ENCODE results near the gene WDR37. TPM values are rescaled to one million over a fixed set of nuclear protein-coding genes. Genes with fewer than 3 reads are reported as not detected.

The WDR37 gene
- total and polyA plus RNA-seq, 10 of the 15 experiments (the other 5 are each of a cell fraction or from before 2014, with no cell fraction given): 1.9 to 11.1 (median 7.1) TPM

- Histone ChIP-seq H3K27ac (ENCODE audit: control insufficient read depth, insufficient read depth) (no peak overlapping the region), H3K4me2 (ENCODE audit: control insufficient read depth, insufficient read depth) (no peak overlapping the region), H4K20me1 (ENCODE audit: control insufficient read depth, insufficient read depth) (no peaks in the 10 kb centered on the region), H3K4me3 (no peak overlapping the region), H3K4me1 (ENCODE audit: control insufficient read depth, insufficient read depth, low read length) (no peaks in the 10 kb centered on the region), H2AFZ (ENCODE audit: control insufficient read depth, low read depth, low read length) (no peak overlapping the region), H3K36me3 (ENCODE audit: control insufficient read depth in 2 of 2, insufficient read depth in 2 of 2, low read length in 1 of 2) (no peaks in the 10 kb centered on the region), H3K9ac (ENCODE audit: control insufficient read depth, insufficient read depth, low read length) (no peak overlapping the region), H3K27me3 (replicated peaks in 1 of 2; ENCODE audit: control insufficient read depth in 2 of 2, insufficient read depth in 2 of 2, low read length in 1 of 2) (peaks cover 0 to 2% of the 10 kb centered on the region in 2 experiments; a peak in 2 of 4 replicates), H3K79me2 (ENCODE audit: control insufficient read depth, insufficient read depth, low read length) (no peaks in the 10 kb centered on the region), H3K9me3 (replicated peaks; ENCODE audit: control insufficient read depth, insufficient read depth, low read length) (no peaks in the 10 kb centered on the region)
- intact Hi-C loops (cut with micrococcal nuclease; ENCODE audit: unreplicated experiment) (no loop called here), in situ Hi-C loops (cut with MboI) (no loop called here)
- CTCF ChIA-PET: interaction anchor here (0.5 kb wide), 1 partner anchor 94 kb away, joined by 3 read pairs; no protein-coding TSS in a partner anchor
- no peak for DNase-seq (ENCODE audit: low read depth, low spot score)
- RAD21 ChIA-PET (ENCODE audit: unreplicated experiment): no interaction called here
- WGBS (ENCODE audit: insufficient coverage, insufficient replicate concordance, low lambda C conversion rate, missing lambda C conversion rate): 31% methylated on average over 21 of the region's 23 CpGs
- FAIRE-seq: no peak
- no TSS peak for BruUV-seq (replicated peaks)
- ATAC-seq: no peak
- SMC1A ChIA-PET (ENCODE audit: uncharacterized antibody, unreplicated experiment): interaction anchor here (1.0 kb wide), 1 partner anchor 12 kb away, joined by 4 read pairs; no protein-coding TSS in a partner anchor
- POLR2A ChIA-PET: no interaction called here
- TF ChIP-seq CREM (IDR thresholded peaks at IDR 0.05; ENCODE audit: low read depth) (no peak), RELB (IDR thresholded peaks at IDR 0.05; ENCODE audit: low read depth) (no peak), WRNIP1 (IDR thresholded peaks at IDR 0.05; ENCODE audit: borderline replicate concordance, low read depth, low read length) (no peak), SUZ12 (IDR thresholded peaks at IDR 0.05; ENCODE audit: unreplicated experiment) (no peak), TCF7 (IDR thresholded peaks at IDR 0.05; ENCODE audit: borderline replicate concordance) (no peak), ZZZ3 (IDR thresholded peaks at IDR 0.05; ENCODE audit: control insufficient read depth, insufficient read length, low read depth) (no peak), USF2 (IDR thresholded peaks at IDR 0.05; ENCODE audit: borderline replicate concordance, low read depth, low read length) (no peak), RAD51 (IDR thresholded peaks at IDR 0.05) (no peak)
- TF ChIP-seq, protein P1, sequence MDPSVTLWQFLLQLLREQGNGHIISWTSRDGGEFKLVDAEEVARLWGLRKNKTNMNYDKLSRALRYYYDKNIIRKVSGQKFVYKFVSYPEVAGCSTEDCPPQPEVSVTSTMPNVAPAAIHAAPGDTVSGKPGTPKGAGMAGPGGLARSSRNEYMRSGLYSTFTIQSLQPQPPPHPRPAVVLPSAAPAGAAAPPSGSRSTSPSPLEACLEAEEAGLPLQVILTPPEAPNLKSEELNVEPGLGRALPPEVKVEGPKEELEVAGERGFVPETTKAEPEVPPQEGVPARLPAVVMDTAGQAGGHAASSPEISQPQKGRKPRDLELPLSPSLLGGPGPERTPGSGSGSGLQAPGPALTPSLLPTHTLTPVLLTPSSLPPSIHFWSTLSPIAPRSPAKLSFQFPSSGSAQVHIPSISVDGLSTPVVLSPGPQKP (IDR thresholded peaks at IDR 0.05; ENCODE audit: low read depth, low read length): no peak
- TF ChIP-seq, protein P2, sequence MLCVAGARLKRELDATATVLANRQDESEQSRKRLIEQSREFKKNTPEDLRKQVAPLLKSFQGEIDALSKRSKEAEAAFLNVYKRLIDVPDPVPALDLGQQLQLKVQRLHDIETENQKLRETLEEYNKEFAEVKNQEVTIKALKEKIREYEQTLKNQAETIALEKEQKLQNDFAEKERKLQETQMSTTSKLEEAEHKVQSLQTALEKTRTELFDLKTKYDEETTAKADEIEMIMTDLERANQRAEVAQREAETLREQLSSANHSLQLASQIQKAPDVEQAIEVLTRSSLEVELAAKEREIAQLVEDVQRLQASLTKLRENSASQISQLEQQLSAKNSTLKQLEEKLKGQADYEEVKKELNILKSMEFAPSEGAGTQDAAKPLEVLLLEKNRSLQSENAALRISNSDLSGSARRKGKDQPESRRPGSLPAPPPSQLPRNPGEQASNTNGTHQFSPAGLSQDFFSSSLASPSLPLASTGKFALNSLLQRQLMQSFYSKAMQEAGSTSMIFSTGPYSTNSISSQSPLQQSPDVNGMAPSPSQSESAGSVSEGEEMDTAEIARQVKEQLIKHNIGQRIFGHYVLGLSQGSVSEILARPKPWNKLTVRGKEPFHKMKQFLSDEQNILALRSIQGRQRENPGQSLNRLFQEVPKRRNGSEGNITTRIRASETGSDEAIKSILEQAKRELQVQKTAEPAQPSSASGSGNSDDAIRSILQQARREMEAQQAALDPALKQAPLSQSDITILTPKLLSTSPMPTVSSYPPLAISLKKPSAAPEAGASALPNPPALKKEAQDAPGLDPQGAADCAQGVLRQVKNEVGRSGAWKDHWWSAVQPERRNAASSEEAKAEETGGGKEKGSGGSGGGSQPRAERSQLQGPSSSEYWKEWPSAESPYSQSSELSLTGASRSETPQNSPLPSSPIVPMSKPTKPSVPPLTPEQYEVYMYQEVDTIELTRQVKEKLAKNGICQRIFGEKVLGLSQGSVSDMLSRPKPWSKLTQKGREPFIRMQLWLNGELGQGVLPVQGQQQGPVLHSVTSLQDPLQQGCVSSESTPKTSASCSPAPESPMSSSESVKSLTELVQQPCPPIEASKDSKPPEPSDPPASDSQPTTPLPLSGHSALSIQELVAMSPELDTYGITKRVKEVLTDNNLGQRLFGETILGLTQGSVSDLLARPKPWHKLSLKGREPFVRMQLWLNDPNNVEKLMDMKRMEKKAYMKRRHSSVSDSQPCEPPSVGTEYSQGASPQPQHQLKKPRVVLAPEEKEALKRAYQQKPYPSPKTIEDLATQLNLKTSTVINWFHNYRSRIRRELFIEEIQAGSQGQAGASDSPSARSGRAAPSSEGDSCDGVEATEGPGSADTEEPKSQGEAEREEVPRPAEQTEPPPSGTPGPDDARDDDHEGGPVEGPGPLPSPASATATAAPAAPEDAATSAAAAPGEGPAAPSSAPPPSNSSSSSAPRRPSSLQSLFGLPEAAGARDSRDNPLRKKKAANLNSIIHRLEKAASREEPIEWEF (IDR thresholded peaks at IDR 0.05; ENCODE audit: insufficient replicate concordance, low read depth, low read length): no peak
Observed at GRCh38 chr10:1169186-1169885, 113.2 kb downstream of the WDR37 start.

Measured in GM12878 (cell line).